ENCODE measurements around the gene PTGDS. TPM values are rescaled to one million over a fixed set of nuclear protein-coding genes. Genes with fewer than 3 reads are reported as not detected.

Gene PTGDS
- total and polyA plus RNA-seq, 10 donors: 134 to 1,396 (median 412) TPM

GRCh38 chr9:136964833-136965422 lies 12.4 kb upstream of the PTGDS start:
- H3K36me3 ChIP-seq: no peaks in the 10 kb centered on the region
- peaks cover 11 to 61% (median 40%) of the 10 kb centered on the region in 6 donors for H3K4me1 ChIP-seq
- H3K9me3 ChIP-seq: no peaks in the 10 kb centered on the region
- DNase-seq: no peak
- H3K4me3 ChIP-seq: no peak overlapping the region
- TF ChIP-seq POLR2A (IDR thresholded peaks at IDR 0.05): no peak
- TF ChIP-seq, protein P1, sequence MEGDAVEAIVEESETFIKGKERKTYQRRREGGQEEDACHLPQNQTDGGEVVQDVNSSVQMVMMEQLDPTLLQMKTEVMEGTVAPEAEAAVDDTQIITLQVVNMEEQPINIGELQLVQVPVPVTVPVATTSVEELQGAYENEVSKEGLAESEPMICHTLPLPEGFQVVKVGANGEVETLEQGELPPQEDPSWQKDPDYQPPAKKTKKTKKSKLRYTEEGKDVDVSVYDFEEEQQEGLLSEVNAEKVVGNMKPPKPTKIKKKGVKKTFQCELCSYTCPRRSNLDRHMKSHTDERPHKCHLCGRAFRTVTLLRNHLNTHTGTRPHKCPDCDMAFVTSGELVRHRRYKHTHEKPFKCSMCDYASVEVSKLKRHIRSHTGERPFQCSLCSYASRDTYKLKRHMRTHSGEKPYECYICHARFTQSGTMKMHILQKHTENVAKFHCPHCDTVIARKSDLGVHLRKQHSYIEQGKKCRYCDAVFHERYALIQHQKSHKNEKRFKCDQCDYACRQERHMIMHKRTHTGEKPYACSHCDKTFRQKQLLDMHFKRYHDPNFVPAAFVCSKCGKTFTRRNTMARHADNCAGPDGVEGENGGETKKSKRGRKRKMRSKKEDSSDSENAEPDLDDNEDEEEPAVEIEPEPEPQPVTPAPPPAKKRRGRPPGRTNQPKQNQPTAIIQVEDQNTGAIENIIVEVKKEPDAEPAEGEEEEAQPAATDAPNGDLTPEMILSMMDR (IDR thresholded peaks at IDR 0.05 in 8 of 11, conservative IDR thresholded peaks at IDR 0.05 in 3 of 11): no peak
- TF ChIP-seq POLR2AphosphoS5 (IDR thresholded peaks at IDR 0.05): no peak
- peak overlapping the region in 2 of 8 donors; percentile 59 to 69 for H3K27ac ChIP-seq
- WGBS, 5 donors: 85 to 87% (median 86%) methylated on average over 26 of the region's 26 CpGs
- intact Hi-C loops (cut with DNase I; ENCODE audit: low total_unique reads): no loop called here
- H3K27me3 ChIP-seq (replicated peaks in 1 of 7): peaks cover 0 to 4% (median 0%) of the 10 kb centered on the region in 7 donors

DNA sequence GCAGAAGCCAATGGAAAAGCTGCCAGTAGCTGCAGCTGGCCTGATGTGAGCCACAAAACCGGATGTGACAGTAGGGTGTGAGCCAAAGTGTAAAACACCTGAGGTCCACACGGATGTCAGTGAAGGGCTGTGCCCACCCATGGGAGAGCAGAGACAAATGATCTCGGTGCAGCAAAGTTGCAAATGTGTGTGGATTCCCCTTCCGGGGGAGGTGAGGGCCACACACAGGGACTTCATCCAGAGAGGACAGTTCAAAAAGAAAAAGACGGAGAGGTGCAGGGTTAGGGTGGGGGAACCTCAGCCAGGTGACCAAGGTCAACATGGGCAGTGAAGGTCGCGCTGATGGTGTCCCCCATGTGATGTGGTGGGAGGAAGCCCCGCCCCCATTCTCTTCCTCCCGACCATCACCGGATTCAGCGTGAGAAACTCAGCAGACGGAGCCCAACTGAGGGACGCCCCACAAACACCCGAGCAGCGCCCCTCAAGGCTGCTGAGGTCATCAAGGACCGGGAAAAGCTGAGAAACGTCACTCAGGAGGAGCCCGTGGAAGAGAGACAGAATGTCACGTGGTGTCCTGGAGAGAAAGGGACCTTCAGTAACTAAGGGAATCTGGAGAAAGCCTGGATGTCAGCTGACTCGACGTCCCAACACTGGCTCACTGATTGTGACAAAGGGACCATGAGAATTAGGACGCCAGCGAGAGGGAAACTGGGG lies 11.4 kb upstream of the PTGDS start:
- H3K9me3 ChIP-seq: no peaks in the 10 kb centered on the region
- peak overlapping the region in 7 of 8 donors; percentile 8 to 69 (median 53) for H3K27ac ChIP-seq
- H3K36me3 ChIP-seq: no peaks in the 10 kb centered on the region
- no peak for DNase-seq
- intact Hi-C loops (cut with DNase I; ENCODE audit: low total_unique reads): no loop called here
- H3K27me3 ChIP-seq (replicated peaks in 1 of 7): peaks cover 0 to 4% (median 0%) of the 10 kb centered on the region in 7 donors
- peak overlapping the region in 2 of 8 donors; percentile 0 to 38 for H3K4me3 ChIP-seq
- WGBS, 5 donors: 13 to 23% (median 19%) methylated on average over 23 of the region's 23 CpGs
- H3K4me1 ChIP-seq: peaks cover 9 to 54% (median 37%) of the 10 kb centered on the region in 6 donors
- TF ChIP-seq, protein P1 (IDR thresholded peaks at IDR 0.05 in 8 of 11, conservative IDR thresholded peaks at IDR 0.05 in 3 of 11): no peak
- TF ChIP-seq POLR2AphosphoS5 (IDR thresholded peaks at IDR 0.05) (peak in 1 of 3 donors; percentile 28), POLR2A (IDR thresholded peaks at IDR 0.05) (no peak)

DNA sequence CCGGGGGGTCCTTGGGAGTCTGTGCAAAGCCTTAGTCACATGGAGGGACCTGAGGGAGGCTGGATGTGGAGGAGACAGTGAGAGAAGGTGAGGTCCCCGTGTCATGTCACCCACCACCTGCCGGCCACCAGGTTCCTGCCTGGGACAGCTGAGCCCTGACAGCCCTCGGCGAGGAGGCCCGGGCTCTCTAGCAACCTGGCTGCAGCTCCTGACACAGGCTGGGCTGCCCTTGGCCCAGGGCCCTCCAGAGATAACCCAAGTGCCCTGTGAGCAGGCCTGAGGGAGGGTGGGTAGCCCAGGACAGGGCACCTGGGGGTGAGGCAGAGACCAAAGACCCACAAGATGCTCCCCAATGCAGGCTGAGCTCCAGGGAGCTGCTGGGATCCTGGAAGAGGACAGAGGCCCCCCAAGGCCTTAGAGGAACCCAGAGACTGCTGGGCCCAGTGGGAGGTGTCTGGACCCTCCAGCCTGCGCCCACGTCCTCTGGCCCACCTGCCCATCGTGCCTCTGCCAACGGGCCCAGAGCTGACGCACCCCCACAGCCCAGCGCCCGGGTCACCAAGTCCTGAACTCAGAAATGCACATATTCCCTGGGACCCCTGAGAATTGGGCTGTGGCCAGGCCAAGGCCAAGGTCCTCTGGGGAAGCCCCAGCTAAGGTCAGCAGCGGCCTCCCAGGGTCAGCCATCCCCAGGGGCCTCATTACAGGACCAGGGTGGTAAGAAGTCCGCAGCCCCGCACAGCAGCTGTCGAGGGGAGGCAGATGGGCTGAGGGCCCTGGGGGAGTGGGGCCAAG lies 8.8 kb upstream of the PTGDS start:
- no peaks in the 10 kb centered on the region for H3K36me3 ChIP-seq
- no peak for DNase-seq
- H3K4me3 ChIP-seq: no peak overlapping the region
- WGBS, 5 donors: 69 to 92% (median 81%) methylated on average over 11 to 17 of the region's 17 CpGs
- H3K4me1 ChIP-seq: peaks cover 10 to 52% (median 39%) of the 10 kb centered on the region in 6 donors
- H3K9me3 ChIP-seq: no peaks in the 10 kb centered on the region
- no peak overlapping the region for H3K27ac ChIP-seq
- TF ChIP-seq POLR2AphosphoS5 (IDR thresholded peaks at IDR 0.05) (no peak), POLR2A (IDR thresholded peaks at IDR 0.05) (no peak)
- TF ChIP-seq, protein P1 (IDR thresholded peaks at IDR 0.05 in 8 of 11, conservative IDR thresholded peaks at IDR 0.05 in 3 of 11): no peak
- peaks cover 0 to 4% (median 0%) of the 10 kb centered on the region in 7 donors for H3K27me3 ChIP-seq (replicated peaks in 1 of 7)
- intact Hi-C loops (cut with DNase I; ENCODE audit: low total_unique reads): no loop called here
